ENCODE measurements around the gene ZBTB9. TPM values are rescaled to one million over a fixed set of nuclear protein-coding genes. Genes with fewer than 3 reads are reported as not detected.

ZBTB9 gene
- total RNA-seq, 1 donor from 2014 or later, result 12.5 TPM

- H3K4me1 Mint-ChIP-seq, result peaks cover 69% of the 10 kb centered on the region
- no peak for ATAC-seq (ENCODE audit: low read depth)
Measured at GRCh38 chr6:33412140-33413009, 42.0 kb upstream of the ZBTB9 start.

GRCh38 chr6:33413241-33414120 is 40.9 kb upstream of the ZBTB9 start:
- intact Hi-C loops (cut with micrococcal nuclease), result loop anchor here (5.0 to 10.0 kb wide), 2 partner anchors 409 to 1286 kb away; partner anchors contain the start of genes ATF6B and HLA-DOA
- DNase-seq (no peak), ATAC-seq (ENCODE audit: low read depth) (no peak)
- Mint-ChIP-seq H3K4me3 (peak overlapping the region; percentile 32), H3K36me3 (ENCODE audit: low read depth) (peaks cover 47% of the 10 kb centered on the region), H3K9me3 (no peaks in the 10 kb centered on the region), H3K4me1 (peaks cover 79% of the 10 kb centered on the region), H3K27me3 (no peaks in the 10 kb centered on the region), H3K27ac (peak overlapping the region; percentile 62)
- CTCF ChIA-PET, result interaction anchor here (1.0 kb wide), 1 partner anchor 17 kb away, joined by 3 read pairs; no protein-coding TSS in a partner anchor
- TF ChIP-seq CTCF (IDR thresholded peaks at IDR 0.05), result no peak
- POLR2A ChIA-PET, result no interaction called here

More at GRCh38 chr6:33412140-33413009, 42.0 kb upstream of the ZBTB9 start:
- H3K4me3 Mint-ChIP-seq, result peak overlapping the region; percentile 88
- no peaks in the 10 kb centered on the region for H3K27me3 Mint-ChIP-seq
- no peak for DNase-seq
- no peak for TF ChIP-seq CTCF (IDR thresholded peaks at IDR 0.05)
- CTCF ChIA-PET, result no interaction called here
- no peaks in the 10 kb centered on the region for H3K9me3 Mint-ChIP-seq
- peak overlapping the region; percentile 67 for H3K27ac Mint-ChIP-seq
- H3K36me3 Mint-ChIP-seq (ENCODE audit: low read depth), result peaks cover 45% of the 10 kb centered on the region
- POLR2A ChIA-PET, result interaction anchor here (1.1 to 3.0 kb wide), 6 partner anchors 13 to 440 kb away, joined by 8 to 22 read pairs (median 15); partner anchors contain the start of genes HSD17B8, RPS18, VPS52 and ZBTB22
- intact Hi-C loops (cut with micrococcal nuclease), result loop anchor here (5.0 to 10.0 kb wide), 2 partner anchors 408 to 1285 kb away; partner anchors contain the start of genes ATF6B and HLA-DOA

GRCh38 chr6:33414592-33415271 is 39.6 kb upstream of the ZBTB9 start:
- Mint-ChIP-seq H3K36me3 (ENCODE audit: low read depth) (peaks cover 47% of the 10 kb centered on the region), H3K27me3 (no peaks in the 10 kb centered on the region), H3K9me3 (no peaks in the 10 kb centered on the region), H3K27ac (peak overlapping the region; percentile 62), H3K4me3 (peak overlapping the region; percentile 33), H3K4me1 (peaks cover 84% of the 10 kb centered on the region)
- ChIA-PET POLR2A (interaction anchor here (5.9 kb wide), 1 partner anchor 17 kb away, joined by 28 read pairs; no protein-coding TSS in a partner anchor), CTCF (interaction anchor here (1.0 kb wide), 1 partner anchor 16 kb away, joined by 3 read pairs; no protein-coding TSS in a partner anchor)
- ATAC-seq (ENCODE audit: low read depth) (no peak), DNase-seq (no peak)
- TF ChIP-seq CTCF (IDR thresholded peaks at IDR 0.05), result no peak
- intact Hi-C loops (cut with micrococcal nuclease), result loop anchor here (5.0 to 10.0 kb wide), 3 partner anchors 410 to 1287 kb away; partner anchors contain the start of genes ATF6B, HLA-DOA and PSMB8

GRCh38 chr6:33415831-33416230 is 38.5 kb upstream of the ZBTB9 start:
- Mint-ChIP-seq H3K4me3 (peak overlapping the region; percentile 91), H3K27me3 (no peaks in the 10 kb centered on the region), H3K9me3 (no peaks in the 10 kb centered on the region), H3K4me1 (peaks cover 83% of the 10 kb centered on the region), H3K36me3 (ENCODE audit: low read depth) (peaks cover 47% of the 10 kb centered on the region), H3K27ac (peak overlapping the region; percentile 96)
- POLR2A ChIA-PET, result interaction anchor here (0.5 to 5.9 kb wide), 7 partner anchors 10 to 1560 kb away, joined by 3 to 31 read pairs (median 4); partner anchors contain the start of genes ITPR3, TAPBP and WDR46
- CTCF ChIA-PET, result no interaction called here
- no peak for TF ChIP-seq CTCF (IDR thresholded peaks at IDR 0.05)
- DNase-seq (no peak), ATAC-seq (ENCODE audit: low read depth) (no peak)
- intact Hi-C loops (cut with micrococcal nuclease), result loop anchor here (5.0 to 10.0 kb wide), 2 partner anchors 411 to 574 kb away; partner anchors contain the start of genes HLA-DOA and PSMB8

All from activated B cell treated with CpG ODN at 0.5 μM for 24 hours (primary cell).